Small intestine (tissue), 7 donors: ENCODE measurements around the gene PPP3CA. TPM values are rescaled to one million over a fixed set of nuclear protein-coding genes. Genes with fewer than 3 reads are reported as not detected.

Experiments
- DNase-seq, 2 donors: peaks; one replicate each; pipeline versions ENCODE4 v3.0.0 to v3.0.0-alpha.2; 2013
- FAIRE-seq: peaks from 2 replicates; lab custom pipeline; 2012; peaks lifted over from hg19 to GRCh38; lab: Jason Lieb, UNC
- H3K27ac ChIP-seq, 3 donors: one replicate each; pipeline ENCODE4 v1.5.1; 2013; ENCODE audit warnings: low read length in 2 of 3, mild to moderate bottlenecking in 2 of 3, control low read depth in 1 of 3, inconsistent platforms in 1 of 3, low read depth in 1 of 3, moderate library complexity in 1 of 3
- H3K27me3 ChIP-seq, 3 donors: one replicate each; pipeline ENCODE4 v1.6.1; 2013; ENCODE audit warnings: low read length in 3 of 3, inconsistent platforms in 1 of 3; ENCODE audit not compliant: control insufficient read depth in 3 of 3, insufficient read depth in 3 of 3
- H3K36me3 ChIP-seq, 3 donors: one replicate each; pipeline ENCODE4 v1.6.1; 2013; ENCODE audit warnings: low read length in 3 of 3, inconsistent platforms in 1 of 3, low read depth in 1 of 3, mild to moderate bottlenecking in 1 of 3, moderate library complexity in 1 of 3; ENCODE audit not compliant: control insufficient read depth in 3 of 3, insufficient read depth in 2 of 3
- H3K4me1 ChIP-seq, 3 donors: one replicate each; pipeline ENCODE4 v1.6.1; 2013; ENCODE audit warnings: low read length in 2 of 3, inconsistent platforms in 1 of 3, low read depth in 1 of 3, mild to moderate bottlenecking in 1 of 3, moderate library complexity in 1 of 3; ENCODE audit not compliant: control insufficient read depth in 3 of 3, insufficient read depth in 2 of 3
- H3K4me3 ChIP-seq, 3 donors: one replicate each; pipeline ENCODE4 v1.5.1; 2013; ENCODE audit warnings: low read length in 3 of 3, control low read depth in 1 of 3, inconsistent platforms in 1 of 3, low read depth in 1 of 3, mild to moderate bottlenecking in 1 of 3, moderate library complexity in 1 of 3
- H3K9me3 ChIP-seq, 2 donors: one replicate each; pipeline ENCODE4 v1.6.1; 2013; ENCODE audit warnings: low read depth in 1 of 2, low read length in 1 of 2; ENCODE audit not compliant: control insufficient read depth in 2 of 2, insufficient read depth in 1 of 2
- WGBS, 3 donors: extraction: QIAGEN DNeasy Blood & Tissue Kit; methylation state at CpG; one replicate each; pipeline ENCODE4 v1.1.7; 2013; 5-methylcytosine and 5-hydroxymethylcytosine counted together
- polyA plus RNA-seq, 4 donors: library from polyadenylated mRNA; stranded (reverse) in 3 of 4; unstranded in 1 of 4; fragments of 200-250 nt in 3 of 4; fragments of 120-200 nt in 1 of 4; gene quantifications; one replicate each; pipeline versions ENCODE4 v1.2.1 to v1.2.3, GENCODE V29; 2013
- donor health status: healthy with polysubstance abuse.
- donor health status: control.
- donor health status: control.
- donor health status: Bipolar disorder and iron deficiency.
- donor health status: healthy.

Gene PPP3CA
- polyA plus RNA-seq, 4 donors: 8.9 to 23.8 (median 11.2) TPM

DNA sequence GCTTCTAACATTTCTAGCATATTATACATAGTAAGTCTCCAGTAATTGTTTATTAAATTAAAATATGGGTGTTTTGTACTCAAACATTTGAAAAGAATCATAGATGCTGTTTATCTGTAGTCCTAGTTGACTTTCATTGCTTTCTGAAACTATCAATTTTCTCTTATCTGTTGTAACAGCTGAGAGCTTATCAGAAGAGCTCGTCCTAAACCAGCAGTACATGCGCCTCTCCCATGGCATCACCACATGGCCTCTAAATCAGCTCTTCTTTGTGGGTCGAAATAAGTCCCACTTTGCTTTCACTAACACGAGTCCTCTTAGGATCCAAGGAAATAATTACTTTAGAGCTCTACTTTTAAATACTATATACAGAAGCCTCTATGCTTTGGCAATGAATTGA, 55.1 kb downstream of the PPP3CA start:
- no peaks in the 10 kb centered on the region for H3K27me3 ChIP-seq
- DNase-seq (no peak), FAIRE-seq (no peak)
- H3K36me3 ChIP-seq: no peaks in the 10 kb centered on the region
- H3K4me3 ChIP-seq: no peak overlapping the region
- no peaks in the 10 kb centered on the region for H3K9me3 ChIP-seq
- H3K27ac ChIP-seq: no peak overlapping the region
- 64 to 78% (median 77%) methylated on average over 4 of the region's 4 CpGs for WGBS, 3 donors
- H3K4me1 ChIP-seq: peaks cover 0 to 14% (median 0%) of the 10 kb centered on the region in 3 donors

DNA sequence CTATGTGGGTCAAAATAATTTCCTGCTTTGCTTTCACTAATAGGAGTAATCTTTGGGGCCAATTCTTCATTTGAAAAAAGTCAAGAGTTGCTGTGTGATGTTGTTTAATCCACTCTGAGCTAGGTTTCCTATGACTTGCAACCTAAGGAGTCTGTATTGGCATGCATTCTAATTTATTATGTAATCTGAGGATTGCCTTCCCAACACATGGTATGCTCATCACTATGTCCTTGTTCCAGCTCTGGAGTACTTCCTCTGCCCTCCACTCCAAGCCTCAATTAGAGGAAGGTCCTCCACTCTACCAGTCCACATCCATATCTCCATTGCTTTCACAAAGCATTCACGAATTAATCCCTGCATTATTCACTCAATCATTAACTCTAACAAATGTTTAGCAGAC, 56.1 kb downstream of the PPP3CA start:
- H3K9me3 ChIP-seq: no peaks in the 10 kb centered on the region
- no peak overlapping the region for H3K27ac ChIP-seq
- H3K4me3 ChIP-seq: no peak overlapping the region
- no peaks in the 10 kb centered on the region for H3K36me3 ChIP-seq
- 57 to 60% (median 58%) methylated on average over 1 of the region's 1 CpG for whole genome bisulfite sequencing, 3 donors
- FAIRE-seq: no peak
- H3K4me1 ChIP-seq: peaks cover 0 to 14% (median 0%) of the 10 kb centered on the region in 3 donors
- no peaks in the 10 kb centered on the region for H3K27me3 ChIP-seq
- DNase-seq: no peak

DNA sequence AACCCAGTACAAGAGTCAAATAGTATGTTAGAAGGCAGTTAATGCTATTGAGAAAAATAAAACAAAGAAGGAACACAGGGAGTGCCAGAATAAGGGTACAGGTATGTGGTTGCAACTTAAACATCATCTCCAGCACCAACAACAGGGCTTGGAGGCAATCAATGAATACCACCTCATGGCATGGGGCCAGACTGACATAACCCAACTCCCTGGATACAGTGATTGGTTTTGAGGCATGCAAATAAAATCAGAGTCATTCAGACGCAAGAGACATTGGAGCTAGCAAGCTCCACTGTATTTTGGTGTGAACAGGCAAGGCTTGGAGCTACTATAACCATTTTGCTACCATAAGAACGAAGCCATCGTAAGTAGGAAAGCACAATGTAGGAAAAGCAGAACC, 56.7 kb downstream of the PPP3CA start:
- DNase-seq: no peak
- 94 to 98% (median 95%) methylated on average over 3 of the region's 3 CpGs for WGBS, 3 donors
- Histone ChIP-seq H3K4me3 (no peak overlapping the region), H3K27ac (no peak overlapping the region), H3K4me1 (peaks cover 0 to 14% (median 0%) of the 10 kb centered on the region in 3 donors), H3K36me3 (no peaks in the 10 kb centered on the region), H3K9me3 (no peaks in the 10 kb centered on the region), H3K27me3 (no peaks in the 10 kb centered on the region)
- no peak for FAIRE-seq

DNA sequence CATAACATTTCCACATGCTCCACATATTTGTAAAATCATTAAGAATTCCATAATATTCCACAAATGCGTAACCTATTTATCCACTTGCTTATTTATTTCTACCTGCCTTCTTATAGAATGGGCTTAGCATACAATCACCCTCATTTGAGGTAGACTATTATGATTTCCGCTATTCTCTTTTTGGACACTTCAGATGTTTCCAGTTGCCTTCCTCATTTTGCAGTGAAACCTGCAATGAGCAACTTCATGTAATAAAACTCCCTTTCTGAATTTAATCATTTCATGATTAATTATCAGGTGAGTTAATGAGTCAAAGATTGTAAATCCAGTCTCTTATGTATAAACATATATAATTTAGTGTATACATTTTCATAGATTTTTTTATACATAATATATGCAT, 58.0 kb downstream of the PPP3CA start:
- Histone ChIP-seq H3K27ac (no peak overlapping the region), H3K9me3 (no peaks in the 10 kb centered on the region), H3K4me1 (peaks cover 0 to 17% (median 0%) of the 10 kb centered on the region in 3 donors), H3K4me3 (no peak overlapping the region), H3K27me3 (no peaks in the 10 kb centered on the region), H3K36me3 (no peaks in the 10 kb centered on the region)
- peak; percentile 41 for FAIRE-seq
- 91 to 99% (median 99%) methylated on average over 2 of the region's 2 CpGs for WGBS, 3 donors
- DNase-seq: no peak

DNA sequence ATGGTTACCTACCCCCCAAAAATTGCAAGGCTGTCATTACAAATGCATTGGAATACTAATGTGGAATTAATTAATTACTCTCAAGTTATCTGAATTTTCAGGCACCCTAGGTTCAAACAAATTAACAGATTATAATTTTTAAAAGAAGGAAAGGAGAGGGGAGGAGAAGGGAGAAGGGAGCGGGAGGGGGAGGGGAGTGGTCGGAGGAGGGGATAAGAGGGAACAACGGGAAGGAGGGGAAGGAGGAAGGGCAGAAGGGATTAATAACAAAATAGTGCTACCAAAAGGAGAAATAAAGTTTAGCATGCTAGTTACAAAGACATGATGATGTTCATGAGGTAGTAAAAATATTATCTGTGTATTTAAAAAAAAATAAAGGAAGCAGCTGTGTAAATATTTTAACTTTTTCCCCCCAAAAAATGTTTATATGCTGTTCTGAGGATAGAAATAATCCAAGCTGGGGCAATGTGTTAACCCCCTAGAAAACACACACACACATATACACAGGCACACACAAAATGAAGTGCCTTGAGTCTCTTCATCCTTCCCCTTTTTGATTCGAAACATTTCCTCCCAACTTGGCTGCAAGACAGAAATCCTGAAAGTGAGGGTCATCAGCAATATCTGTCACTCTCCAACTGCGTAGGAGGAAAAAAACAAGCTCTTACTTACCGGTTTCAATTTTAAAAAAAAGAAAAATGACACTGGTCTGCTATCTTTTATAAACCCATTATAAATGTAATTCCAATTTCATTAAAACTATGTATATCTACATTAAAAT, 58.8 kb downstream of the PPP3CA start:
- 49 to 86% (median 72%) methylated on average over 6 of the region's 6 CpGs for WGBS, 3 donors
- H3K4me3 ChIP-seq: no peak overlapping the region
- no peak for FAIRE-seq
- no peaks in the 10 kb centered on the region for H3K27me3 ChIP-seq
- no peak for DNase-seq
- H3K36me3 ChIP-seq: no peaks in the 10 kb centered on the region
- H3K4me1 ChIP-seq: peaks cover 0 to 17% (median 0%) of the 10 kb centered on the region in 3 donors
- H3K27ac ChIP-seq: no peak overlapping the region
- H3K9me3 ChIP-seq: no peaks in the 10 kb centered on the region

DNA sequence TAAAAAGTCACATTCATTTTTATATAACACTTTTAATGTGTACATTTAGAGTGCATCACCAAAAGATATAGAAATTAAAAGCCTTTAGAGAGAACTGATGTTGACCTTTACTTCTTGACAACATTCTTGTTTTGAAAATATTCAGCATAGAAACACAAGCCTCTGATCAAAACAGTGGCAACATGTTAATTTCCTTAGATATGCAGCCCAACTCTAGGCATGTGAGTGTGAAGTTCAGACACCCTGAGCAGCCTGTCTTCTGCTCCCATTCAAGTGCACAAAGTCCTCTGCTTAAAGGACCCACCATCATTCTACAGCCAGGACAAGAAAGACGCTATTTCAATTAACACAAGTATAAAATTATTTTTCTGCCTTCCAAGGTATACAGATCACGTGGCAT, 60.0 kb downstream of the PPP3CA start:
- H3K27ac ChIP-seq: no peak overlapping the region
- no peaks in the 10 kb centered on the region for H3K36me3 ChIP-seq
- peaks cover 0 to 17% (median 0%) of the 10 kb centered on the region in 3 donors for H3K4me1 ChIP-seq
- no peaks in the 10 kb centered on the region for H3K9me3 ChIP-seq
- DNase-seq (no peak), FAIRE-seq (no peak)
- no peaks in the 10 kb centered on the region for H3K27me3 ChIP-seq
- H3K4me3 ChIP-seq: no peak overlapping the region
- 63 to 67% (median 66%) methylated on average over 2 of the region's 2 CpGs for whole genome bisulfite sequencing, 3 donors

DNA sequence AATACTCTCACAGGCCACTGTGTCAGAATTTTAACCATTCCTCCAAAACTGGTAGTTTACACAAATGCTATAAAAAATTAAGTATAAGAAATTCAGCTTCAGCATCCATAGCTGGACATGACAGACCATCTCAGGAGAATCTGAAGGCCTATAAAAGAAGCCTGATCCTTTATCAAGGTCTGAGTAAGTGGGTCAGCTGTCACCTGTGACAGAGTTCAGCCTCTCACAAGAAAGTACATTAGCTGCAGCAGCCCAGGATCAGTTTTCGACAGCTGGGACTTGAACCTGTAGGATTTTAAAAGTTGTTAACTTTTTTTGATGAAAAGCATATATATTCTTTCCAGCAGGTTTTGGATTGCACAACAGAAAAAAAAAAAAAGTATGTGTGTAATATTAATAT, 60.7 kb downstream of the PPP3CA start:
- no peak overlapping the region for H3K4me3 ChIP-seq
- FAIRE-seq (no peak), DNase-seq (no peak)
- peaks cover 0 to 16% (median 0%) of the 10 kb centered on the region in 3 donors for H3K4me1 ChIP-seq
- no peaks in the 10 kb centered on the region for H3K36me3 ChIP-seq
- H3K9me3 ChIP-seq: no peaks in the 10 kb centered on the region
- no peak overlapping the region for H3K27ac ChIP-seq
- no peaks in the 10 kb centered on the region for H3K27me3 ChIP-seq
- WGBS, 3 donors: 88 to 97% (median 95%) methylated on average over 1 of the region's 1 CpG

DNA sequence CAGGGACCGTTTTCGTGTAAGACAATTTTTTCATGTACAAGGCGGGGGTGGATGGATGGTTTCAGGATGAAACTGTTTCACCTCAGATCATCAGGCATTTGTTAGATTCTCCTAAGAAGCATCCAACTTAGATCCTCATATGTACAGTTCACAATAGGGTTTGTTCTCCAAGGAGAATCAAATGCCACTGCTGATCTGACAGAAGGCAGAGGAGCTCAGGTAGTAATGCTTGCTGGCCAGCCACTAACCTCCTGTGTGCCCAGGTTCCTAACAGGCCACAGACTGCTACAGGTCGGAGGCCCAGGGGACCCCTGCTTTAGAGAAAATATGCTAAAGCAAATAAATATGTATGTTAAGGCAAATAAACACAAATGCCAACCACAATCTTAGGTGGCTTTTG, 61.3 kb downstream of the PPP3CA start:
- 82 to 93% (median 86%) methylated on average over 4 of the region's 4 CpGs for WGBS, 3 donors
- Histone ChIP-seq H3K27me3 (no peaks in the 10 kb centered on the region), H3K4me1 (peaks cover 0 to 13% (median 0%) of the 10 kb centered on the region in 3 donors), H3K9me3 (no peaks in the 10 kb centered on the region), H3K36me3 (no peaks in the 10 kb centered on the region), H3K27ac (no peak overlapping the region), H3K4me3 (no peak overlapping the region)
- FAIRE-seq: no peak
- DNase-seq: no peak
